Thymus (tissue), 11 donors: ENCODE measurements around the gene KCNK2. TPM values are rescaled to one million over a fixed set of nuclear protein-coding genes. Genes with fewer than 3 reads are reported as not detected.

Experiments
- DNase-seq, 9 donors: peaks; one replicate each; pipeline ENCODE4 v3.0.0-alpha.2; 2013; ENCODE audit warnings: low spot score in 9 of 9, low read depth in 6 of 9, missing footprints in 1 of 9
- H3K27ac ChIP-seq, 2 donors: one replicate each; pipeline ENCODE4 v1.5.1; 2013; ENCODE audit warnings: control low read depth in 1 of 2, low read depth in 1 of 2, low read length in 1 of 2, mild to moderate bottlenecking in 1 of 2, moderate library complexity in 1 of 2
- H3K27me3 ChIP-seq, 2 donors: one replicate each; pipeline ENCODE4 v1.5.1; 2013; ENCODE audit warnings: low read length in 1 of 2; ENCODE audit not compliant: control insufficient read depth in 2 of 2, insufficient read depth in 1 of 2
- H3K36me3 ChIP-seq, 2 donors: one replicate each; pipeline ENCODE4 v1.5.1; 2013; ENCODE audit warnings: low read length in 1 of 2, mild to moderate bottlenecking in 1 of 2, moderate library complexity in 1 of 2; ENCODE audit not compliant: control insufficient read depth in 2 of 2, insufficient read depth in 2 of 2
- H3K4me1 ChIP-seq, 2 donors: one replicate each; pipeline ENCODE4 v1.5.1; 2013; ENCODE audit warnings: low read length in 2 of 2; ENCODE audit not compliant: control insufficient read depth in 2 of 2, insufficient read depth in 2 of 2
- H3K4me3 ChIP-seq, 2 donors: one replicate each; pipeline ENCODE4 v1.5.1; 2013; ENCODE audit warnings: low read length in 2 of 2, control low read depth in 1 of 2, mild to moderate bottlenecking in 1 of 2
- H3K9me3 ChIP-seq, 2 donors: one replicate each; pipeline ENCODE4 v1.5.1; 2013; ENCODE audit warnings: low read length in 1 of 2, mild to moderate bottlenecking in 1 of 2; ENCODE audit not compliant: control insufficient read depth in 2 of 2, insufficient read depth in 1 of 2
- WGBS: extraction: QIAGEN DNeasy Blood & Tissue Kit; methylation state at CpG from one replicate; pipeline ENCODE4 v1.1.7; 2013; 5-methylcytosine and 5-hydroxymethylcytosine counted together
- polyA plus RNA-seq: library from polyadenylated mRNA; stranded (reverse); fragments of 200-250 nt; gene quantifications from one replicate; pipeline ENCODE4 v1.2.3, GENCODE V29; 2013
- total RNA-seq: library from RNA; stranded (reverse); fragments of 120-200 nt; gene quantifications from one replicate; pipeline ENCODE4 v1.2.4, GENCODE V29; 2013
- donor health status: healthy.

Gene KCNK2
- total and polyA plus RNA-seq, 2 donors: 0.30 to 0.57 TPM

- Histone ChIP-seq H3K36me3 (no peaks in the 10 kb centered on the region), H3K9me3 (no peaks in the 10 kb centered on the region), H3K4me1 (no peaks in the 10 kb centered on the region), H3K4me3 (no peak overlapping the region), H3K27me3 (no peaks in the 10 kb centered on the region), H3K27ac (no peak overlapping the region)
- DNase-seq: no peak
- WGBS: 60% methylated on average over 3 of the region's 3 CpGs
Observed at GRCh38 chr1:215269955-215270354, 187.4 kb downstream of the KCNK2 start.

GRCh38 chr1:215273838-215274516 lies 191.4 kb downstream of the KCNK2 start:
- no peaks in the 10 kb centered on the region for H3K9me3 ChIP-seq
- no peak for DNase-seq
- no peak overlapping the region for H3K27ac ChIP-seq
- H3K27me3 ChIP-seq: no peaks in the 10 kb centered on the region
- H3K4me1 ChIP-seq: no peaks in the 10 kb centered on the region
- WGBS: 85% methylated on average over 5 of the region's 5 CpGs
- no peaks in the 10 kb centered on the region for H3K36me3 ChIP-seq
- H3K4me3 ChIP-seq: no peak overlapping the region

- no peaks in the 10 kb centered on the region for H3K9me3 ChIP-seq
- no peak overlapping the region for H3K27ac ChIP-seq
- H3K36me3 ChIP-seq: no peaks in the 10 kb centered on the region
- H3K27me3 ChIP-seq: no peaks in the 10 kb centered on the region
- no peaks in the 10 kb centered on the region for H3K4me1 ChIP-seq
- no peak overlapping the region for H3K4me3 ChIP-seq
- 92% methylated on average over 1 of the region's 1 CpG for WGBS
- DNase-seq: no peak
Observed at GRCh38 chr1:215276582-215276981, 194.0 kb downstream of the KCNK2 start.

- no peaks in the 10 kb centered on the region for H3K27me3 ChIP-seq
- H3K27ac ChIP-seq: no peak overlapping the region
- H3K4me3 ChIP-seq: no peak overlapping the region
- no peak for DNase-seq
- no peaks in the 10 kb centered on the region for H3K9me3 ChIP-seq
- H3K36me3 ChIP-seq: no peaks in the 10 kb centered on the region
- WGBS: 73% methylated on average over 2 of the region's 2 CpGs
- H3K4me1 ChIP-seq: no peaks in the 10 kb centered on the region
Observed at GRCh38 chr1:215277532-215277931, 195.0 kb downstream of the KCNK2 start.

GRCh38 chr1:215279682-215280081 lies 197.1 kb downstream of the KCNK2 start:
- Histone ChIP-seq H3K36me3 (no peaks in the 10 kb centered on the region), H3K27ac (no peak overlapping the region), H3K27me3 (no peaks in the 10 kb centered on the region), H3K4me3 (no peak overlapping the region), H3K9me3 (no peaks in the 10 kb centered on the region), H3K4me1 (no peaks in the 10 kb centered on the region)
- WGBS: 91% methylated on average over 3 of the region's 3 CpGs
- no peak for DNase-seq

GRCh38 chr1:215282557-215282956 lies 200.0 kb downstream of the KCNK2 start:
- 81% methylated on average over 3 of the region's 3 CpGs for WGBS
- H3K27me3 ChIP-seq: no peaks in the 10 kb centered on the region
- no peak for DNase-seq
- H3K36me3 ChIP-seq: no peaks in the 10 kb centered on the region
- no peaks in the 10 kb centered on the region for H3K9me3 ChIP-seq
- no peak overlapping the region for H3K4me3 ChIP-seq
- H3K27ac ChIP-seq: no peak overlapping the region
- H3K4me1 ChIP-seq: no peaks in the 10 kb centered on the region

- no peaks in the 10 kb centered on the region for H3K9me3 ChIP-seq
- WGBS: 83% methylated on average over 3 of the region's 3 CpGs
- H3K4me3 ChIP-seq: no peak overlapping the region
- DNase-seq: no peak
- no peaks in the 10 kb centered on the region for H3K36me3 ChIP-seq
- H3K27ac ChIP-seq: no peak overlapping the region
- no peaks in the 10 kb centered on the region for H3K27me3 ChIP-seq
- no peaks in the 10 kb centered on the region for H3K4me1 ChIP-seq
Observed at GRCh38 chr1:215285013-215285800, 202.7 kb downstream of the KCNK2 start.
